GM11168 (cell line): Measurements from ENCODE around the gene CAMK2N1.

Source experiments
- in situ Hi-C: fragments of 300-500 bp; cut with MboI; formaldehyde crosslinking; loops from one replicate; pipeline ENCODE4 v1.12.0; 2022; ENCODE audit warnings: low sequenced_read_pairs; ENCODE audit not compliant: unreplicated experiment

CAMK2N1 gene

DNA sequence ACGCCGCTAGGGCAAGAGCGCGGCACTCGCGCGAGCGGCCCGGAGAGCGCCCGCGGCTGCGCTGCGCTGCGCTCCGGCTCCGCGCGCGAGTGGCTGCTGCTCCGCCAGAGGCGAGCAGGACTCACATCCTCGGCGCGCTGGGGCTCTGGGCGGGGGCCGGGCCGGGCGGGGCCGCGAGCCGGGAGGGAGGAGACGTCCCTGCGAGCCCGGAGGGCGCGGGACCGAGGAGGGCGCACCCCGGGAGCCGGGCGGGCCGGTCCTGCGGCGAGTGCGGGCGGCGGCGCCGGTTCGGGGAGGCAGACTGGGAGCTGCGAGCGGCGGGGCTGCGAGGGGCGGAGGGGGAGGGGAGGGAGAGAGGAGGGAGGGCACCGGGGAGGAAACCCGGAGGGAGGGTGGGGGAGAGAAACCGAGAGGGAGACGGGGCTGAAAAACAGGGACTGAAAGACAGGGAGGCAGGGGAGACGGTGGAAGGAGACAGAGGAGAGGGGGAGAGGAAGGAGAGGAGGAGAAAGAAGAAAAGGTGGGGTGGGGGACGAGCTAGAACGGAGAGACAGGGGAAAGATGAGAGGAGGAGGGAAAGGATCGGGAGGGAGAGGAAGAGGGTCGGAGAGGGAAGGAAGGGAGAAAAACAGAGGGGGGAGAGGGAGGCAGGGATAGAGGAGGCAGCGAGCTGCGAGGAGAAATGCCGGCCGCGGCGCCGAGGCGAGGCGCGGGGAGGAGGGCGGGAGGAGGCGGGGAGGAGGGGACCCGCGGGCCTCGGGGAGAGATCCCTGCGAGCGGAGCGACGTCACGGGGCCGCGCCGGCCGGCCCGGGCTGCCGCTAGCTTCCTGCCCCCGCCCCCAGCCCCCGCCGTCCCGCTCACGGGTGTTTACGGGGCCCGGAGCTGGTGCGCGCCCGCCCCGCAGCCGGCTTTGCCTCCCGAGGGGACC is at the start of gene CAMK2N1:
Gene CAMK2N1, minus strand, starts transcription at position 684 of the 930 bp plus-strand sequence. CDS start 831 bp downstream, outside the sequence.
- in situ Hi-C loops, result loop anchor here (25.0 kb wide), 1 partner anchor 573 kb away; the partner anchor contains the start of gene PLA2G2E

GRCh38 chr1:20534659-20535417 is 48.8 kb upstream of the CAMK2N1 start:
- in situ Hi-C loops, result no loop called here

GRCh38 chr1:20533635-20534034 is 47.6 kb upstream of the CAMK2N1 start:
- in situ Hi-C loops, result no loop called here

- in situ Hi-C loops, result no loop called here
Observed at GRCh38 chr1:20530901-20531300, 44.9 kb upstream of the CAMK2N1 start.

GRCh38 chr1:20530306-20530705 is 44.3 kb upstream of the CAMK2N1 start:
- in situ Hi-C loops, result no loop called here

DNA sequence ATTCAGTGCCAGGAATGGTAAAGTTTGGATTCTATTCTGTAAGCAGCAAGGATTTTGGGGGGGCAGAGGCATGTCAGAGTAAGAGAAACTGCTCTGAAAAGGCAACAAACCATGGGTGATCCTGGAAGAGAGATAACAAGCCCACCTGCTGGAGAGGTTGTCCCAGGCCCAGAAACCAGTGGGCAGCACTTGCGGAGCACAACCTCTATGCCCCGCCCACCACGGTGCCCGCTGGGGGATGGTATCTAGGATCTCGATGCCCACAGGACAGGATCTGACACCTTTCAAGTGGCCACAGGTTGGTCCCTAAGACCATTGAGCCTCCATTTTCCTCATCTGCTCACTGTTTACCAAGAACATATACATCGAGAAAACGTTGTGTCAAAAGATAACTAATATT is 42.2 kb upstream of the CAMK2N1 start:
- in situ Hi-C loops, result no loop called here

DNA sequence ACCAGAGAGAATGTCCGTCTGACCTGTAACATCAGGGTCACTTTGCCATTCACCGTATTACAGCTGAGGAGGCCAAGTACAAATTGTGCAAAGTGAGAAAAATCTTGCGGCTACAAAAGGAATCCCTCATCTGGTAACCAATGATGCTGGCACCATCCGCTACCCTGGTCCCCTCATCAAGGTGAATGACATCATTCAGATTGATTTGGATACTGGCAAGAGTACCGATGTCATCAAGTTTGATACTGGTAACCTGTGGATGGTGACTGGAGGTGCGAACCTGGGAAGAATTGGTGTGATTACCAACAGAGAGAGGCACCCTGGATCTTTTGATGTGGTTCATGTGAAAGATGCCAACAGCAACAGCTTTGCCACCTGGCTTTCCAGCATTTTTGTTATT is 40.3 kb upstream of the CAMK2N1 start:
- in situ Hi-C loops, result no loop called here

GRCh38 chr1:20521960-20522861 is 36.2 kb upstream of the CAMK2N1 start:
- in situ Hi-C loops, result loop anchor here (5.0 kb wide), 1 partner anchor 120 kb away; no protein-coding TSS in a partner anchor

GRCh38 chr1:20519609-20520262 is 33.7 kb upstream of the CAMK2N1 start:
- in situ Hi-C loops, result loop anchor here (5.0 kb wide), 1 partner anchor 123 kb away; no protein-coding TSS in a partner anchor

DNA sequence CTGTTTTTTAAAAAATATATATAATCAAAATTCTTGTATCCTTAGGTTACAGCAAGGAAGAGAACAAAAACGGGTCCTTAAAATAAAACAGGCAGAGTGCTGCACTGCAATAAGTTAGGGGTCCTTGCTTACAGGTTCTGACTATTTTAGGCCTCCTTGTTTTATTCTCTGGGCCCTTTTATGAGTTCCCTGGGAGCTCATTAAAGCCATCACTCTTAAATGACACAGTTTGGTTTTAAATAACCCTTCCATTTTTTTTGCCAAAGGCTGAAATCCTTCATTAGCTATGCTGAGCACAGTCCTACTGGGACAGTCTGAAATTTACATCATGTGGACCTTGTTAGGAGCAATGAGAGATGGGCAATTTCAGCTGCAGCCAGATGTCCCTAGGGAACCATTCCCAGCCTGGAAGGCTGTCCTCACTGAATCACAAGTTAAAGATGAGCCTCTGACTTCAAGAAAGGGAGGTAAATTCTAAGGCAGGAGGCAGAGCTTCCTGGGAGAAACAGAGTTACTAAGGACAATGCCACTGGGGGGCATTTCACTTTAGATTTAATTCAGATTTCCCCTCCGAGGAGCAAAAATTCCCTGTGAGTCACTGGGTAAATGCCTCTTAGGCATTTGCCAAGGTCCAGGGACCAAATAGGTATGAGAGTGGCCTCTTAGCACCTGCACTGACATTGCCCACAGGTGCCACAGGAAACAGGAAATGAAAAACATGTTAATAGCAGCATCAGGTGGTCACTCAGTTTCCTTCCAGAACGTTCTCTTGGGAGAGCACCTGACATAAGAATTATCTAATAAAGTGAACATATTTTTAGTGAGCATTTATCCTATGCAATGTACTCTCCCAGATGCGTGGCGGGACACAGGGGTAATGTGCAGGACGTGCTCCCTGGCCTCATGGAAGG is 25.8 kb upstream of the CAMK2N1 start:
- in situ Hi-C loops, result no loop called here

DNA sequence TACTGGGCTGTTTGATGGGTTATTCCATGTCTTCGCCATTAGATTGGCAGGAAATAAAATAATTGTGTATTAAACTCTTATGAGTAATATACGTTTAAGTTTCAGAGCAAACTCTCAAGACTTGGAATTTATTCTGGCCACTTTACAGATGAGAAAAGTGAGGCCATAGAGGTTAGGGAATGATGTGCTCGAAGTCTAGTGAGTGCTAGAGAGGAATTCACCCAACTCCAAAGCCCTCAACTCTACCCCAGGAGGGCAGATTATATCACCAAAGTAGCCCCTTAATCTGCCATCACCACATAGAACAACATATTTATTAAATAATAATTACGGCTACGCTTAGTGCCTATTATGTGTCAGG is 22.4 kb upstream of the CAMK2N1 start:
- in situ Hi-C loops, result no loop called here

- in situ Hi-C loops, result no loop called here
Observed at GRCh38 chr1:20507564-20508410, 21.8 kb upstream of the CAMK2N1 start, which contains the start of gene MUL1. Gene MUL1 (minus strand): TSS chr1:20508151. CDS start chr1:20508024, 127 bp downstream.

GRCh38 chr1:20507248-20507563 is 21.2 kb upstream of the CAMK2N1 start:
- in situ Hi-C loops, result no loop called here

DNA sequence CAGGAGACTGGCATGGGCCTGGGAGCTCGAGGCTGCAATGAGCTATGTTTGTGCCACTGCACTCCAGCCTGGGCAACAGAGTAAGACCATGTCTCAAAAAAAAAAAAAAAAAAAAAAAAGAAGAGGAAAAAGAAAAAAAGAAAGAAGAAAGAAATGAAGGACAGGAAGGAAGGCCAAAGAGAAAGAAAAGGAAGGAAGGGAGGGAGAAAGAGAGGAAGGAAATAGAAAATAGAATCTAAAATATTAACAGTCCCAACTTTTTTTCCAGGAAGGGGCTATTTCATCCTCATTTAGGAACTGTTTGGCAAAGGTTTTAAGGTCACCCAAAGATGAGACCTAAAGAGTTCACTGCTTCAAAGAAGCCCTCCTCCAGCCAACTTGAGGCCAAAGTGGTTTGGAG is 19.5 kb upstream of the CAMK2N1 start:
- in situ Hi-C loops, result no loop called here

- in situ Hi-C loops, result no loop called here
Observed at GRCh38 chr1:20500716-20501115, 14.7 kb upstream of the CAMK2N1 start.

DNA sequence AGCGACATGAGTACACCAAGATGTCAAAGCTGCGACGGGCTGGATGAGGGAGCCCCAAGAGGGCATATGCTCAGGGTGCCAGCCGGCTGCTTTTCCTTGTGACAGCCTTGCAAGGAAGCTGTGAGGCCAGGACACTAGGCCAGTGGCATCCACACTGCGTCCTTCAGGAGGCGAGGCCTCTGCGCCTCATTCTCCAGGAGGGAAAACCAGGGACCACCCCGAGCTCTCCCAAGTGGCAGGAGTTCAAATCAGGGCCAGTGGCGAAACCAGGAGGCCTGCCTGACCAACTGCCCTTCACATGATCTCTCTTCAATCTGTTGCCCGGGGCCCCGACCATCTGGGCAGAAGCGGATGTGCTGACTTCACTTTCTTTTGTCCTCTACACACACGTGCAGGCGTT is 13.7 kb upstream of the CAMK2N1 start:
- in situ Hi-C loops, result loop anchor here (10.0 to 25.0 kb wide), 2 partner anchors 275 to 587 kb away; partner anchors contain the start of gene PLA2G2E

DNA sequence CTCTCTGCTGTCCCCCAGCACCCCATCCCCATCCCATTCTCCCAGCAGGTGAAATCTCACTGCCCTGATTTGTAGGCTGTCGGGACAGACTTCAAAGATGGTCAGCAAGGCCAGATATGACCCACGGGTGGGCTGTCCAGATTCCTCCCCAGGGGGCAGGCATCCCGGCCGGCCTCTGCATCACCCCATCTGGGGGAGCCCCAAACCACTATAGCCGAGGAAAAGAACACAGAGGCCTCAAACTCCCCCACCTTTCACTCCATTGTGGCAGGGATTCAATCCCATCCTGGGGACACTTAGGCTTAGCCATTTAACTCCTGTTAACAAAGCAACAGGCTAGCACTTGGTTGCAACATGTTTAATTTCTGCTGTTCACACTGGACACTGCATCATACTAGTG is 13.1 kb upstream of the CAMK2N1 start:
- in situ Hi-C loops, result loop anchor here (10.0 to 25.0 kb wide), 2 partner anchors 274 to 587 kb away; partner anchors contain the start of gene PLA2G2E
